ENCODE results near the gene PEX14. TPM values are rescaled to one million over a fixed set of nuclear protein-coding genes. Genes with fewer than 3 reads are reported as not detected.

Gene PEX14
- total RNA-seq, 4 donors from 2014 or later: 2.0 to 21.9 (median 5.3) TPM

GRCh38 chr1:10651793-10652192 is 177.0 kb downstream of the PEX14 start:
- Histone ChIP-seq H3K36me3 (no peaks in the 10 kb centered on the region), H3K27ac (no peak overlapping the region)

DNA sequence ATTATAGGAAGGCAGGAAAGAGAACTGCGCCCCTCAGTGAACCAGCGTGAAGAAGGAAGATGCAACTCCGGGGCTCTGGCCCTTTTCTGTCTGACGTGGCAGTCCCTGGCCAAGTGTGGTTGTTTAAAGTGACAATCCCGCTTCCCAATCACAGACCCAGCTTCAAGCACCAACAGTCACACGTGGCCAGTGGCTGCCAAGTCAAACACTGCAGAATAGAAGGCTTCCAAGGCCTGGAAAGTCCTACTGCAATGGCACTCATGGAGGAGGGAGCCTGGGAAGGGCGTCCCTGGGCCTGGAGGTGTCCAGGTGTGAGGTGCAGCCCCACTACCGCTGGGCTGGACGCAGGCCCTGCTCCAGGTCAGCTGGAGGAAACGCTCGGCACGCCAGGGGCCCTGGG is 177.9 kb downstream of the PEX14 start:
- Histone ChIP-seq H3K36me3 (no peaks in the 10 kb centered on the region), H3K27me3 (no peaks in the 10 kb centered on the region), H3K9me3 (no peaks in the 10 kb centered on the region), H3K4me3 (no peak overlapping the region), H3K27ac (no peak overlapping the region), H3K4me1 (no peaks in the 10 kb centered on the region)
- DNase-seq: no peak
- intact Hi-C loops (cut with DNase I; ENCODE audit: low total_unique reads): no loop called here
- TF ChIP-seq, protein P1, sequence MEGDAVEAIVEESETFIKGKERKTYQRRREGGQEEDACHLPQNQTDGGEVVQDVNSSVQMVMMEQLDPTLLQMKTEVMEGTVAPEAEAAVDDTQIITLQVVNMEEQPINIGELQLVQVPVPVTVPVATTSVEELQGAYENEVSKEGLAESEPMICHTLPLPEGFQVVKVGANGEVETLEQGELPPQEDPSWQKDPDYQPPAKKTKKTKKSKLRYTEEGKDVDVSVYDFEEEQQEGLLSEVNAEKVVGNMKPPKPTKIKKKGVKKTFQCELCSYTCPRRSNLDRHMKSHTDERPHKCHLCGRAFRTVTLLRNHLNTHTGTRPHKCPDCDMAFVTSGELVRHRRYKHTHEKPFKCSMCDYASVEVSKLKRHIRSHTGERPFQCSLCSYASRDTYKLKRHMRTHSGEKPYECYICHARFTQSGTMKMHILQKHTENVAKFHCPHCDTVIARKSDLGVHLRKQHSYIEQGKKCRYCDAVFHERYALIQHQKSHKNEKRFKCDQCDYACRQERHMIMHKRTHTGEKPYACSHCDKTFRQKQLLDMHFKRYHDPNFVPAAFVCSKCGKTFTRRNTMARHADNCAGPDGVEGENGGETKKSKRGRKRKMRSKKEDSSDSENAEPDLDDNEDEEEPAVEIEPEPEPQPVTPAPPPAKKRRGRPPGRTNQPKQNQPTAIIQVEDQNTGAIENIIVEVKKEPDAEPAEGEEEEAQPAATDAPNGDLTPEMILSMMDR (IDR thresholded peaks at IDR 0.05): no peak
- no peak for TF ChIP-seq POLR2A (IDR thresholded peaks at IDR 0.05)

More at GRCh38 chr1:10651793-10652192, 177.0 kb downstream of the PEX14 start:
- intact Hi-C loops (cut with DNase I; ENCODE audit: low total_unique reads): no loop called here
- Histone ChIP-seq H3K4me1 (no peaks in the 10 kb centered on the region), H3K27me3 (no peaks in the 10 kb centered on the region), H3K9me3 (no peaks in the 10 kb centered on the region), H3K4me3 (no peak overlapping the region)
- no peak for DNase-seq
- no peak for TF ChIP-seq POLR2A (IDR thresholded peaks at IDR 0.05)
- TF ChIP-seq, protein P1 (IDR thresholded peaks at IDR 0.05): no peak

DNA sequence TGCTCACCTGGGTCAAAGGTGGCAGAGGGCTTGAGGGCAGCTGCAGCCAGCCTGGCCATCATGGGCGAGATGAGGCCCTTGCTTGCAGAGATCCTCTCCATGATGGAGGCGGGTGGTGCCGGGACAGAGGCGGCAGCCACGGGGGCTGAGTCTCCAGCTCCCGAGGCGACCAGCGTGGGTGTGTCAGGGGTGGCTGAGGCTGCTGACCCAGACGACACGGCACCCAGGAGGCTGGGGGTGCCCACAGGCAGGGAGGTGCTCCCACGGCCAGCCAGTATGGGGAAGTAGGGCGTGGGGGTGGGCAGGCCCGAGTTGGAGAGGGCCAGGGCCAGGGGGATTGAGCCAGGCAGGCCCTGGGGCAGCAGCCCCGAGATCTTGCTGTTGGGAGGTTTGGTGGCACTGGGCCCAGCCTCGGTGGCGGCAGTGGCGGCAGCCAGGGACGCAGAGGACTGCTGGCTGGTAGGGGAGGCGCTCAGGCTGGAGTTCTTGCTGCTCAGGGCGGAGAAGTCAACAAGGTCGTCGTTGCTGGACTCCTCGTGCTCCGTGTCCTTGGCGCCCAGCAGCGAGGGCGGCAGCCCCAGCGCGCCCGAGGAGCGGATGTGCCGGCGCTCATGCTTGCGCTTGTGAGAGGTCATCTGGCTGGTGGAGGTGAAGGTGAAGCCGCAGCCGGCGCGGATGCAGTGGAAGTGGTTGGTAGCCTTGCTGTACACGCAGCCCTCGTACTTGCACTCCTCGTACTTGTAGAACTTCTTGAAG is 178.8 kb downstream of the PEX14 start:
- intact Hi-C loops (cut with DNase I; ENCODE audit: low total_unique reads): no loop called here
- Histone ChIP-seq H3K4me1 (no peaks in the 10 kb centered on the region), H3K27ac (no peak overlapping the region), H3K9me3 (no peaks in the 10 kb centered on the region), H3K4me3 (no peak overlapping the region), H3K36me3 (no peaks in the 10 kb centered on the region), H3K27me3 (no peaks in the 10 kb centered on the region)
- DNase-seq: no peak
- TF ChIP-seq, protein P1 (IDR thresholded peaks at IDR 0.05): no peak
- TF ChIP-seq POLR2A (IDR thresholded peaks at IDR 0.05): no peak

GRCh38 chr1:10655002-10655401 is 180.3 kb downstream of the PEX14 start:
- Histone ChIP-seq H3K9me3 (no peaks in the 10 kb centered on the region), H3K36me3 (no peaks in the 10 kb centered on the region), H3K27me3 (no peaks in the 10 kb centered on the region), H3K4me1 (no peaks in the 10 kb centered on the region), H3K27ac (peak overlapping the region; percentile 44 to 57), H3K4me3 (no peak overlapping the region)
- DNase-seq: no peak
- intact Hi-C loops (cut with DNase I; ENCODE audit: low total_unique reads): no loop called here
- TF ChIP-seq POLR2A (IDR thresholded peaks at IDR 0.05): no peak
- TF ChIP-seq, protein P1 (IDR thresholded peaks at IDR 0.05): no peak

DNA sequence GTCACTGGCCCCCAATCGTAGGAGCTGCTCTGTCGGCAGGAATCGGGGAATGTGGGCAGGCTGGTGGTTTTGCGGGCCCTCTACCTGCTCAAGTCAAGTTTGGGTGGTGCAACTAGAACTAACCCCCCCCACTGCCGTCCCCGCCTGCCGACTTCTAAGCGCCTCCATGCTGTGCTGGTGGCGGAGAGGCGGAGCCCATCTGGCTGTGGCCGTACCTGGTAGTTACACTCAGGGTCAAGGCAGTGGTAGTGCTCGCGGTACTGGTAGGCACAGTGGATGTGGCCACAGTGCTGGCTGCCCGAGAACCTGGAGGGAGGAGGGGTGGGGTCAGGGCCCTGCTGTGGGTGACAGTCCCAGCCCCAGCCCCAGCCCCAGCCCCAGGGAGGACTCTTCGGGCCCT is 181.7 kb downstream of the PEX14 start:
- no peaks in the 10 kb centered on the region for H3K36me3 ChIP-seq
- TF ChIP-seq POLR2A (IDR thresholded peaks at IDR 0.05): no peak
- TF ChIP-seq, protein P1 (IDR thresholded peaks at IDR 0.05): no peak
- intact Hi-C loops (cut with DNase I; ENCODE audit: low total_unique reads): no loop called here

More for the DNA sequence above, 181.7 kb downstream of the PEX14 start:
- no peak overlapping the region for H3K4me3 ChIP-seq
- peak overlapping the region; percentile 31 to 52 for H3K27ac ChIP-seq
- H3K9me3 ChIP-seq: no peaks in the 10 kb centered on the region
- no peak for DNase-seq
- no peaks in the 10 kb centered on the region for H3K27me3 ChIP-seq
- no peaks in the 10 kb centered on the region for H3K4me1 ChIP-seq

Measured in uterus (tissue), 4 donors.